Measurements from ENCODE around the gene DDX1. TPM values are rescaled to one million over a fixed set of nuclear protein-coding genes. Genes with fewer than 3 reads are reported as not detected.
"Not testable (repeated sequence)": the region's sequence is repeated elsewhere in the genome, so short reads cannot be mapped to it uniquely, and the experiment has no call there.

Gene DDX1
- total RNA-seq = 51.9 and 54.3 TPM in 2 replicates
- 136 and 176 TPM in 2 replicates for polyA plus RNA-seq
- polyA plus RNA-seq (2012) = 105 and 118 TPM in 2 replicates
- 5.7 and 7.9 TPM in 2 replicates for polyA minus RNA-seq (ENCODE audit: low replicate concordance)

- H3K79me2 ChIP-seq (ENCODE audit: control insufficient read depth, insufficient read depth, low read length) = peaks cover 38% of the 10 kb centered on the region
- H3K36me3 ChIP-seq (ENCODE audit: control insufficient read depth, insufficient read depth, low read length) = peaks cover 7% of the 10 kb centered on the region
- peaks cover 5% of the 10 kb centered on the region for H3K4me1 ChIP-seq (ENCODE audit: control insufficient read depth, extremely low read depth, insufficient read depth, low read length)
These were observed at the start of gene DDX1 for GRCh38 chr2:15591692-15592463. TSS of gene DDX1 (plus strand) at chr2:15591868. CDS start at chr2:15591934, 66 bp downstream.

DNA sequence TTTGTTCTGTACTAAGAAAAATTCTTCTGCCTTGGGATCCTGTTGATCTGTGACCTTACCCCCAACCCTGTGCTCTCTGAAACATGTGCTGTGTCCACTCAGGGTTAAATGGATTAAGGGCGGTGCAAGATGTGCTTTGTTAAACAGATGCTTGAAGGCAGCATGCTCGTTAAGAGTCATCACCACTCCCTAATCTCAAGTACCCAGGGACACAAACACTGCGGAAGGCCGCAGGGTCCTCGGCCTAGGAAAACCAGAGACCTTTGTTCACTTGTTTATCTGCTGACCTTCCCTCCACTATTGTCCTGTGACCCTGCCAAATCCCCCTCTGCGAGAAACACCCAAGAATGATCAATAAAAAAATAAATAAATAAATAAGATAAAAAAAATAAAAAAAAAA lies 49.4 kb upstream of the DDX1 start:
- not testable (repeated sequence) for H3K27ac ChIP-seq (ENCODE audit: insufficient read depth, low read length); H3K9me3 ChIP-seq (ENCODE audit: control insufficient read depth, insufficient read depth, low read depth, low read length); H2AFZ ChIP-seq (ENCODE audit: low read length); H3K9ac ChIP-seq (ENCODE audit: insufficient read depth, low read length); H3K36me3 ChIP-seq (ENCODE audit: control insufficient read depth, insufficient read depth, low read length); H3K4me3 ChIP-seq (replicated peaks in 1 of 4; ENCODE audit: control extremely low read depth in 1 of 4, insufficient read depth in 1 of 4, low read depth in 3 of 4, low read length in 4 of 4); H3K79me2 ChIP-seq (ENCODE audit: control insufficient read depth, insufficient read depth, low read length); H4K20me1 ChIP-seq (ENCODE audit: control insufficient read depth, extremely low read depth, insufficient read depth, low read length); DNase-seq (ENCODE audit: low read depth in 2 of 2); H3K4me1 ChIP-seq (ENCODE audit: control insufficient read depth, extremely low read depth, insufficient read depth, low read length); H3K4me2 ChIP-seq (ENCODE audit: extremely low read depth, insufficient read depth, low read length); H3K27me3 ChIP-seq (ENCODE audit: control insufficient read depth, insufficient read depth, low read length)

More at GRCh38 chr2:15591692-15592463, at the start of gene DDX1:
- no peaks in the 10 kb centered on the region for H3K27me3 ChIP-seq (ENCODE audit: control insufficient read depth, insufficient read depth, low read length)
- H3K27ac ChIP-seq (ENCODE audit: insufficient read depth, low read length) = peak within 1 kb of the TSS; percentile 96
- TF ChIP-seq EZH2 (IDR thresholded peaks at IDR 0.05; ENCODE audit: low read length, missing control alignments) (no peak), CTCF (conservative IDR thresholded peaks at IDR 0.05 in 1 of 2, IDR thresholded peaks at IDR 0.05 in 1 of 2; ENCODE audit: low read depth in 1 of 2, low read length in 2 of 2) (no peak)
- peak within 1 kb of the TSS; percentile 99 for H2AFZ ChIP-seq (ENCODE audit: low read length)
- H3K4me3 ChIP-seq (replicated peaks in 1 of 4; ENCODE audit: control extremely low read depth in 1 of 4, insufficient read depth in 1 of 4, low read depth in 3 of 4, low read length in 4 of 4) = peak within 1 kb of the TSS; percentile 55 to 99 (median 86)
- no peaks in the 10 kb centered on the region for H4K20me1 ChIP-seq (ENCODE audit: control insufficient read depth, extremely low read depth, insufficient read depth, low read length)
- H3K9ac ChIP-seq (ENCODE audit: insufficient read depth, low read length) = peak within 1 kb of the TSS; percentile 97
- peak; percentile 83 to 87 for DNase-seq (ENCODE audit: low read depth in 2 of 2)
- peak within 1 kb of the TSS; percentile 96 for H3K4me2 ChIP-seq (ENCODE audit: extremely low read depth, insufficient read depth, low read length)
- H3K9me3 ChIP-seq (ENCODE audit: control insufficient read depth, insufficient read depth, low read depth, low read length) = no peaks in the 10 kb centered on the region

GRCh38 chr2:15543053-15543452 lies 48.6 kb upstream of the DDX1 start:
- Histone ChIP-seq H3K9me3 (ENCODE audit: control insufficient read depth, insufficient read depth, low read depth, low read length) (no peaks in the 10 kb centered on the region), H4K20me1 (ENCODE audit: control insufficient read depth, extremely low read depth, insufficient read depth, low read length) (no peaks in the 10 kb centered on the region), H3K4me1 (ENCODE audit: control insufficient read depth, extremely low read depth, insufficient read depth, low read length) (no peaks in the 10 kb centered on the region), H3K27me3 (ENCODE audit: control insufficient read depth, insufficient read depth, low read length) (no peaks in the 10 kb centered on the region), H3K36me3 (ENCODE audit: control insufficient read depth, insufficient read depth, low read length) (no peaks in the 10 kb centered on the region), H3K9ac (ENCODE audit: insufficient read depth, low read length) (no peak overlapping the region), H3K27ac (ENCODE audit: insufficient read depth, low read length) (no peak overlapping the region), H3K4me2 (ENCODE audit: extremely low read depth, insufficient read depth, low read length) (no peak overlapping the region), H3K4me3 (replicated peaks in 1 of 4; ENCODE audit: control extremely low read depth in 1 of 4, insufficient read depth in 1 of 4, low read depth in 3 of 4, low read length in 4 of 4) (no peak overlapping the region), H3K79me2 (ENCODE audit: control insufficient read depth, insufficient read depth, low read length) (no peaks in the 10 kb centered on the region), H2AFZ (ENCODE audit: low read length) (no peak overlapping the region)
- TF ChIP-seq CTCF (conservative IDR thresholded peaks at IDR 0.05 in 1 of 2, IDR thresholded peaks at IDR 0.05 in 1 of 2; ENCODE audit: low read depth in 1 of 2, low read length in 2 of 2) (no peak), EZH2 (IDR thresholded peaks at IDR 0.05; ENCODE audit: low read length, missing control alignments) (no peak)
- no peak for DNase-seq (ENCODE audit: low read depth in 2 of 2)
